GM12872 (cell line): ENCODE results near the gene RAB38.

ENCODE experiments used
- CTCF ChIP-seq: IDR thresholded peaks from 3 replicates; pipeline ENCODE4 v1.5.1; 2011; ENCODE audit warnings: low read depth, mild to moderate bottlenecking, low read length, moderate library complexity; ENCODE audit not compliant: insufficient read depth

The RAB38 gene

GRCh38 chr11:88170673-88171072, 4.6 kb downstream of the RAB38 start:
- no peak for TF ChIP-seq CTCF

GRCh38 chr11:88169881-88170280, 5.4 kb downstream of the RAB38 start:
- no peak for TF ChIP-seq CTCF

- no peak for TF ChIP-seq CTCF
Observed at GRCh38 chr11:88169471-88169870, 5.8 kb downstream of the RAB38 start.

- no peak for TF ChIP-seq CTCF
Observed at GRCh38 chr11:88167853-88168252, 7.4 kb downstream of the RAB38 start.

GRCh38 chr11:88164806-88165585, 10.2 kb downstream of the RAB38 start:
- no peak for TF ChIP-seq CTCF

GRCh38 chr11:88164320-88164719, 10.9 kb downstream of the RAB38 start:
- TF ChIP-seq CTCF, result no peak

GRCh38 chr11:88158081-88158480, 17.2 kb downstream of the RAB38 start:
- no peak for TF ChIP-seq CTCF
